Fibroblast of upper back skin (primary cell): ENCODE data around the gene WNT2B.

Source experiments
- DNase-seq: peaks from one replicate; pipeline ENCODE4 v3.0.0-alpha.2; 2013

The WNT2B gene

DNA sequence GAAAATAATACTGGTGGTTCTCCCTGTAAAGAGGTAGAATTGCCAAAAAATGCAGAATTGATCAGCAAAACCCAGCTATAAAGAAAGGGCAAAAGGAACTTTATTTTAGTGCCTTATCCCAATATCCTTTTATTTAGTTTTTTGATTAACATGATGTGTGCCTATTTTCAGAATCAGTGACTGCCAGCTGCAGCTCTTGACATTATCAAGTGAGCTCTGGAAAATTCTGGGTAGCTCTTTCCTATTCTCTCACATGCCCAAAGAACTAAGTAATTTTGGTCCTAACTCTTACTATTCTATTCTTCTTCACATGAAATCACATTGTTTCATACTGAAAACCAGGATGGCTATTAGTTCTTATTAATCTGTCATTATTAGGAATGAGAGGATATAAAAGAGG lies 22.1 kb downstream of the WNT2B start:
- no peak for DNase-seq

DNA sequence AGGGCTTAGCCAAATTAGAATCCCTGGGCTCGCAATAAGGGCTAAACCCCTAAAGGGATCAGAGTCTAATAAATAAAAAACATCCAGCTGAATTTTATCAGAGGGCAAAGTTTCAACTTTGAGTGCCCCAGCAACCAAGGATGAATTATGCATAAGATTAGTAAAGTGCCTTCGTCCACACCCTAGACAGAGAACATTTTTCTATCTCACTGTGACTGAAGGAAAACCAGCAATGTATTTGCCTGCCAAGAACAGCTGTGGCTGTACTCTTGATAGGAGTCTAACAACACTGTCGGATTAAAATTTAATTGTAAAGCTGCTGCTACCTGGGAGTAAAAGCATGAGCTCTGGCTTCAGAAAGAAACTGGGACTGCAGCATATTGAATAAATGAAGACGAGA lies 23.3 kb downstream of the WNT2B start:
- no peak for DNase-seq

DNA sequence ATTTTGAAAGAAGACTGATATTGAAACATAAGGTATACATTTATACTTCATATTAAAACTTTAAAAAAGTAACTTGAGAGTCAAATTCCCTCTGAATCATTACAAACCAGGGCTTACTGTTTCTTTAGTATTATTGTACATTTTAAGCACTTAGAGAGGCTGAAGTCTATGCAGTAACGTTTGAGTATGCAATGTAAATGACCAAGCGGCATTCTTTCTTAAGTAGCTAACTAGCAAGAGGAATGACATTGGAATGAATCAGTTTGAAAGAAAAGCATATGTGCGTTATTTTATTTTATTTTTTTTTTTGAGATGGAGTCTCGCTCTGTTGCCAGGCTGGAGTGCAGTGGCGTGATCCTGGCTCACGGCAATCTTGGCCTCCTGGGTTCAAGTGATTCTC lies 24.3 kb downstream of the WNT2B start:
- DNase-seq, result peak; percentile 89

DNA sequence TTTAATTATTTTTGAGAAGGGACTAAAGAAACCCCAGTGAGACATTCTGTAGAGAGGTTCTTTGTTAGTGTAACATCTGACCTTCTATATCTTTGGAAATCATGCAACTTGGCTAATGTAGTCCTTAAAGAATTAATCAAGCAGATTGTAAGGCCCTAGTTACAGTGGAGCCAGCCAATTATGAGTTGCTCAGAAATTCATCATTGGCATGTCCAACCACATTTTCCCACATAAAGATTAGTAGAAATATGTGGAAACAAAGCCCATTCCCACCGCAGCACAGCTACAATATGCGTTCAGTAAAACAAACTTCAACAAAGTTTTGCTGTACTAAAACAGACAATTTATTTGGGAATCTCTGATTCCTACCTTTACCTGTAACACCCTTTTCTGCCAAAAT lies 27.8 kb downstream of the WNT2B start:
- peak; percentile 67 for DNase-seq

DNA sequence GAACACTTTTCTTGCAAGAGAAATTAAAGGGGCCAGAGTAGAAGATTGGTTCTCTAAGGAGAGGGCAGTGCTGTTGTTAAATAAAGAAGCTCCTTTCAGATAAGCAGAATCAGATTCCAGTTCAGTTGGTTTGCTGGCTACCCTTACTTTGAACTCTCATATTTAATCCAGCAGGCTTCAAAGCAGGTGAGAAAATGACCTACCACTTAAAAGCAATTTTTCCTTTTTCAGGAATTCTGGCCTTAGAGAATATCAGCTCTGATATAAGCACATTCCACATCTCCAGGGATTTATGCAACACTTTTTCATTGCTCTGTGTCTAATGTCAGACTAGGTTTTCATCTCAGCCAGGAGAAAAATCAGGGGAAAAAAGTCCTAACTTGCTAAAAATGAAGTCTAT lies 28.7 kb downstream of the WNT2B start:
- no peak for DNase-seq

DNA sequence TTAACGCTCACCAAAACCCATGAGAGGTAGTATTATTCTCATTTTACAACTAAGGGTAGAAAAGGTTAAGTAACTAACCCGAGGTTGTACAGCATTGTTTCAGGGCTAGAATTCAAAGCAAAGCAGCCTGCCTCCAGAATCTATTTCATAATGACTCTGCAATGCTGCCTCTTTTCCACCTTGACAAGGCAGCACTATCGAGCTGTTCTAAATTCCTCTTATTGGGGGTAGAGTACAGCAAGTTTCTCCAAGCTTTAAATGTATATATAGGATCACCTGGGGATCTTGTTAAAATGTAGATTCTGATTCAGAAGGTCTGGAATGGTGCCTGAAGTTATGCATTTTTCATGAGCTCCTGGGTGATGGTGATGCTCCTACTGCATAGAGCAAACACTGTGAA lies 30.1 kb downstream of the WNT2B start:
- no peak for DNase-seq

DNA sequence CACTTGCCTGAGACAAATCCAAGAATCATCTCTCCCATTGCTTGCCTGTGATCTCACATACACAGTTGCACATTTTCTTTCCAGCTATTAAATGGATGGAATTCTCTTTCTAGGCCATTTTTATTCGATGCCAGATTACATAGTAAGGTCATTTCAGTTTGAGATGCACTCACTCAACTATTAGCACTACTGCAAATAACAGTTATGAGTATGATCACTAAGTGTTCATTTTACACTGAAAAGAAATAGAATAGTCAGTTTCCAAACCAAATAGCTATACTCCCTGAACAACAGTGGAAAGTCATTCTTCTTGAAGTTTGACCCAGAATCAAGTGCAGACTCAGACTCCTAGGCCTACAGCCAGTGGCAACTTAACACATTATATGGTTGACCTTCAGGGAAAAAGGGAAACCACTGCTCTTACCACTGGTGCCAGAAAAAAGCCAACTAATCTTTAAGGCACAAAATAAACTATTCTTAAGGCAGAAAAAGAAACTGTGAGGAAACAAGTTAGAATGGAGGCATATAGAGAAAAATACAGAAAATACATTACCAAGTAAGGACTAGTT lies 31.5 kb downstream of the WNT2B start:
- peak; percentile 74 for DNase-seq

DNA sequence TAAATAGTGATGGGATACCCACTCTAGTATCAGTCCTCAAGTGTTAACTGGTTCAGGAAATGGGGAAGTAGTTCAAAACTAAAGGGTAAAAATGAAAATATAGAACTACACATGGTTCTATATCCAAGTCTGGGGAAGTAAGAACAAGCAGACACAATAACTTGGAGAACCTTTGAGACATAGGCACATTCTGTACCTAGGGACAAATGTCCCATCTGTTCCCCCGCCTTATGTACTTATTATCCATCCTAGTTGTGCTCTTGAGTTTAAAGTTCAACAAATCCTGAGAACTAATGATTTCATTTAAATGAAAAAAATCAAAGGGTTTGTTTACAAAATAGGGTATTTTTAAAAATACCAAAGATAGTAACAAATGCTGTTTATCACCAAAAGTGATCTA lies 32.5 kb downstream of the WNT2B start:
- no peak for DNase-seq

DNA sequence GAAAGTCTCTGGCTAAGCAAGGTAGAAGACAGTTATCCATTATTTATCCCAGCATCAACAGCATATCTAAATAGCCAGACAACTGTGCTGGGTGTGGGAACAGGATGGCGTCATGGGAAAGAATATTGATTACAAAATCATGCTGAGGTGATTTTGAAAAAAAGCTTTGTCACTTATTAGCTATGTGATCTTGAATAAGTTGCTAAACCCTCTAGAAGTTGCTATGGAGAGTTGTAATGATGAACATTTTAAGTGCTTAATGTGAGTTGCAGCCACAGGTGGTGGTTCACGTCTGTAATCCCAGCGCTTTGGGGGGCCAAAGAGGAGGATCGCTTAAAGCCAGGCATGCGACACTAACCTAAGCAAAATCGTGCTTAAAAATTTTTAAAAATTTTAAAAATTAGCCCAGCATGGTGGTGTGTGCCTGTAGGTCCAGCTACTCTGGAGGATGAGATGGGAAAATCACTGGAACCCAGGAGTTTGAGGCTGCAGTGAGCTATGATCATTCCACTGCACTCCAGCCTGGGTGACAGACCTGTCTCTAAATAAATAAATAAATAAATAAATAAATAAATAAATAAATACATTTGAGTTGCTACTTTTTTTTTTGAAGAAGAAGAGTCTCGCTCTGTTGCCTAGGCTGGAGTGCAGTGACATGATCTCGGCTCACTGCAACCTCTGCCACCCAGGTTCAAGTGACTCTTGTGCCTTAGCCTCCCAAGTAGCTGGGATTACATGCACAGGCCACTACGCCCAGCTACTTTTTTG lies 33.6 kb downstream of the WNT2B start:
- no peak for DNase-seq

DNA sequence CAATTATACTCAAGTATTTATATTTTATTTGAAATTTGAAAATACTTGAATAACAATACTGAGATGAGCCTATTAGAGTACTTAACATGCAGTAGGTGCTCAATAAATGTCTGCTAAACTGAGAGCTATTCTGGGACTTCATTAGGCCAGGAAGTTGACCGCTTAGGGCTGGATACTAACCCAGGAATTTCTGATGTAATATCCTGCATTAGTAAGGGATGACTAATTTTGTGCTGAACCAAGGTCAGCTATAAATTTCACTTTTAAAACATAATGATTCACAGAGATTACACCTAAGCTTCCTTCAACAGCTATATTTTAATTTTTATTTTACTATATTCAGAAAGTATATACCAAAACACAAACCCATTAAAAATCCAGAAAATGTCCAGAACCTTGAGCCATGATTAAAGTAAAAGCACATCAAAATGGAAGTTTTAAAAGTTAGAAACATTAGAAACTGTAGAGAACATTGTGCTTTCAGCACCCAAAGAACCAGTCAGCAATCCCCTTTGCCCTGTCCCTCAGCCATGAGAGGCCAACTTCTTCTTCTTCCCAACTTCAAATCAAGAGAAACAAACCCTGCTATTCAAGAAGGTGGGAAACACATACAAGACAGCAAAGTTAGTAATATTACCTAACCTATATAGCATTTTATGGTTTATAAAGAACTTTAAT lies 35.4 kb downstream of the WNT2B start:
- peak; percentile 94 for DNase-seq

DNA sequence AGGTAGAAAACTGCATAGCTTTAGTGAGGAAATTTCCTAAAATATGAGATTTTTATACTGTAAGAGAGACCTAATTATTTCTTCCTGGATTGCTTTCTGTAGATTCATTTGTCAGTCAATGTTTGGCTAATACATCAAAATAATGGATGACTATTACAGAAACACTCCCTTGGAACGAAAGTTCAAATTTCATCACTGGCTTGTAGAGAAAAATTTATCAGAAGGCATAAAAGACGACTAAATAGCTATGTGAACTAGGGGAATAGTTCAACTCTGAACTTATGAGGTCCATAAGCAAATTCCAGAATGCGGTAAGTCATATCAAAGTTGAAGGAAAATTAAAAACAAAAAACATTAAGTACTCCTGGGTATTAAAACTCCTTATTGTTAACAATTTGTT lies 36.0 kb downstream of the WNT2B start:
- peak; percentile 73 for DNase-seq

DNA sequence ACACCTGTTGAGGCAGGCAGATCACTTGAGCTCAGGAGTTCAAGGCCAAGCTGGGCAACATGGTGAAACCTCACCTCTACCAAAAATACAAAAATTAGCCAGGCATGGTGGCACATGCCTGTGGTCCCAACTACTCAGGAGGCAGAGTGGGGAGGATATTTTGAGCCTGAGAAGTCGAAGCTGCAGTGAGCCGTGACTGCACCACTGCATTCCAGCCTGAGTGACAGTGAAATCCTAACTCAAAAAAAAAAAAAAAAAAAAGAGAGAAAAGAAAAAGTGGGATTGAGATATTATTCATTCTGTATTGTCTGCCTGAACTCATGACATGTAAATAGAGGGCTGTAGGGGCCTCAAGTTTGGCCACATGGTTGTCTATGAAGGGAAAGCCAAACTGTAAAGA lies 37.3 kb downstream of the WNT2B start:
- peak; percentile 43 for DNase-seq

DNA sequence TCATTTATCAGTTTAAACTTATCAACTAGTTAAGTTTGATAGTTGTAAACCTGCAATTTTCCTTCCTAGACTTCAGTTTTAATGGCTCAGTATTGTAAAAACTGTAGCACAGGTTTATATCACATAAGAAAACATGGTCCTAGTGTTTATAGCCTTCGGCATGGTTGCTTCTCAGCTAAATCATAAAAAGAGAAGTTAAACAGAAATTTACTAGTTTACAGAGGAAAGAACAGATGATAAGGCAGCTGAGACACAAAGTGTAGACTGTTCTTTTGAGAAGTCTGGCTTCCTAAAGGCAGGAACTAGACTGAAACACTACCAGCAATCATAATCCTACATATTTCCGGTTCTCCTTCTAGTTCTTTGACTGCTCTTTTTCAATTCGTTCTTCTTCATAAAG lies 39.8 kb downstream of the WNT2B start:
- DNase-seq, result no peak

DNA sequence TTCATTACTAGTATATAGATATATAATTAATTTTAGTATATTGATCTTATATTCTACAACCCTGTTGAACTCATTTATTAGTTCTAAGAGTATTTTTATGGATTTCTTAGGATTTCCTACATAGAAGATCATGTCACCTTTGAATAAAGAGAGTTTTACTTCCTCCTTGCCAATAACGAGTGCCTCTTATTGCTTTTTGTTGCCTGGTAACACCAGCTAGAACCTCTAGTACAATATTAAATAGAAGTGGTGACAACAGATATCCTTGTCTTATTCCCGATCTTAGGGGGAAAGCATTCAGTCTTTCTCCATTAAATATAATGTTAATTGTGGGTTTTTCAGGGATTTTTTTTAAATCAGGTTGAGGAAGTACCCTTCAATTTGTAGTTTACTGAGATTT lies 40.8 kb downstream of the WNT2B start:
- DNase-seq, result no peak

DNA sequence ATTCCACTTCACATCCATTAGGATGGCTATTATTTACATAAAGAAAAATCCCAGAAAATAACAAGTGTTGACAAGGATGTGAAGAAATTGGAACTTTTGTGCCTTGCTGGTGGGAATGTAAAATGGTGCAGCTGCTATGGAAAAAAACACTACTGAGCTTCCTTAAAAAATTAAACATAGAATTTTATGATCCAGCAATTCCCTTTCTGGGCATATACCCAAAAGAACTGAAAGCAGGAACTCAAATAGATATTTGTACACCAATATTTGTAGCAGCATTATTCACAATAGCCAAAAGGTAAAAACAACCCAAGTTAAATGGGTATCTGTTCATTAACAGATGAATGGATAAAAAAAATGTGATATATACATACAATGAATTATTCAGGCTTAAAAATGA lies 45.6 kb downstream of the WNT2B start:
- DNase-seq, result no peak

DNA sequence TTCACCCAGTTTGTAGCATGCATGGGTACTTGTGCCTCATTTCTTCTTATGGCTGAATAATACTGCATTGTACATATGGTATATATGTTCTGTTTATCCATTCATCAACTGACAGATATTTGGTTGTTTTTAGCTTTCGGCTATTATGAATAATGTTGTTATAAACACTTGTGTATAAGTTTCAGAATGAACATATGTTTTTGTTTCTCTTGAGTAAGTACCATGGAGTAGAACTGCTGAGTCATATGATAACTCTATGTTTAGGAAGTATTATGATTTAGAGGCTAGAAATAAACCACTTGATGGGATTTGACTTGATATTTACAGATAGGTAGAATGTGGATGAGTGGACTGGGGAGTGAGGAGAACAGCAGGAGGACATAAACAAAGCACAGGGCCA lies 48.6 kb downstream of the WNT2B start:
- no peak for DNase-seq

DNA sequence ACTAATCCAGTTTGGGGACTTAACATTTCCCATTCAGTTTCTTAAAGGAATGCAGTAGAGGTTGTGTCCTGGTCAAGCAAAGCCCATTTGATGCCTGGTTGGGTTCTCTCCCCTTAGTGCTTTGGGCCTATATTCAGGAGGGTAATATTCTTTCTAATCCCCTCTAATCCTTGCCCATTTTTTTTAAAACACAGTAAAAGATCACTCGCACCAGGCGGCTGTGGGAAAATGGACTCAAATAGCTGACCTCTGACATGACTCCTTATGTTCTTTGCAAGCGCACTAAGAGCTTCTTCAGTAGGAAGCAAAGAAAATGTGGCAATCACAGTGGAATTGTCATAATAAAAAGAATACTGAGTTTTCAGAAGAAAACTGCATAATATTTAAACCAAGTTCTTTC lies 49.9 kb downstream of the WNT2B start:
- DNase-seq, result no peak

DNA sequence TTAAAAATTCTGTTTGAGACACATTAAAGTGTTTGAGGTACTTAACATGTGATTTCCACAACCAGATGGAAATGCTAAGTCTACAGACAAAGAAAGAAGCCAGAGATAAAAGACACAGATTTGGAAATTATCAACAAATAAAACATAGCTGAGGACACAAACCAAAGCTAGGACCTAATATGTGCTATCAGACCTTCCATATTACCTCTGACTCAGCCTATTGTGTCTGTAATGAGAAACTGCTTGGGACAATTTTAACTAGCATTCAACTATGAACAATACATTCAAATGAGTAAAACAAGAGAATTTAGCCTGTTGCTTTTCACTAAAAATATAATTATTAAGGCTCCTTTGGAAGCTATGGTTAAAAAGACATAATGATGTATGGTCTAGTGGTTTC lies 54.6 kb downstream of the WNT2B start:
- no peak for DNase-seq

DNA sequence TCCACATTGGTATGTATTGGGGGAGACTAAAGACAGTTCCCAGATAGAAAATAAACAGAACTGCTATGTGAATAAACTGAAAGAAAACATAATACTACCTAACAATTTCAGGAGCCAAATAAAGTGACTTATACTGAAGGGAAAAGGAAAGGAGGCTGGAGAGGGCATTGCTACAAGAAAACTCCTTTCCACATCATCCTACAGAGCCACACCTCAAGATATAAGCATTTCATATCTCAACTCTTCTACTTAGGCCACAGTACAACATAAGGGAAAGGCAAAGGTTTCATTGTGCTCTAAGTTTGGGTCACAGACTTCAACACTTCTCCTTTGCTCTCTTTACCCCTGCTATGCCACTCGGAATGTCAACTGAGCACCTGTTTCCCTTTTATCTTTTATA lies 55.3 kb downstream of the WNT2B start:
- DNase-seq, result no peak

DNA sequence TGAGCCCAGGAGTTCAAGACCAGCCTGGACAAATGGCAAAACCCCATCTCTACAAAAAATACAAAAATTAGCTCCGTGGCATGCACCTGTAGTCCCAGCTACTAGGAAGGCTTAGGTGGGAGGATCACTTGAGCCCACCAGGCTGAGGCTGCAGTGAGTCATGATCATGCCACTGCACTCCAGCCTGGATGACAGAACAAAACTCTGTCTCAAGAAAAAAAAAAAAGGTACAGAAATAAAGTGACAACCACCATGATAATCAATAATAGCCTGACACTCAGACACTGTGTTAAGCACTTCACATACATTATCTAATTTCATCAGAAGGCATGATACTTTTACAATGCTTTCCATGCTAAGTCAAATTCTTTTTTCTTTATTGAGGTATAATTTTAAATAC lies 57.0 kb downstream of the WNT2B start:
- no peak for DNase-seq

DNA sequence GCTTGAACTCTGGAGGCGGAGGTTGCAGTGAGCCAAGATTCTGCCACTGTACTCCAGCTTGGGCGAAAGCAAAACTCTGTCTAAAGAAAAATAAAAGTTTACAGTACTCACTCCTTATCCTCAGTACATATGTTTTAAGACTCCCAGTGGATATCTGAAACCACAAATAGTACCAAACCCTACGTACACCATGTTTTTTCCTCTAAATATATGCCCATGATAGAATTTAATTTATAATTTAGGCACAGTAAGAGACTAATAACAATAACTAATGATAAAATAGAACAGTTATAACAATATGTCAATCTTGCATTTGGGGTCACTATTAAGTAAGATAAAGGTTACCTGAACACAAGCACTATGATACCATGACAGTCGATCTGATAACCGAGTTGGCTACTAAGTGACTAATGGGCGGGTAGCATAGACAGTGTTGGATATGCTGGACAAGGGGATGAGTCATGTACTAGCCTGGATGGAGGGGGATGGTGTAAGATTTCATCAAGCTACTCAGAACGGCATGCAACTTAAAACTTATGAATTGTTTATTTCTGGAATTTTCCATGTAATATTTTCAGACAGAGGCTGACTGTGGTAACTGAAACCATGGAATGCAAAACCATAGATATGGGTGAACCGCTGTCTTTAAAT lies 66.5 kb downstream of the WNT2B start:
- peak; percentile 81 for DNase-seq

DNA sequence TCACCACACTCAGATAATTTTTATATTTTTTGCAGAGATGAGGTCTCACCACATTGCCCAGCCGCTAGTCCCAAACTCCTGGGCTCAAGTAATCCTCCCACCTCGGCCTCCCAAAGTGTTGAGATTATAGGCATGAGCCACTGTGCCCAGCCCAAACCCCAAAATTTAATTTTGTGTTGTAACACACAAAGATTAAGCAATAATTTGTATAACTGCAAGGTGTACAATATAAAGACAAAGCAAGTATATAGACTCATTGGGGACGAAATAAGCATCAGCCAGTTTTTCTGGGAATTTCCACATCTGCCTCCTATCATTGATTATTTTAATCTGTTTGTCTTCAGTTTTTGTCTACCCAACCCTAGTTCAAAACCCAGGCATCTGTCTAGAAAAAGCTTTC lies 67.5 kb downstream of the WNT2B start:
- DNase-seq, result no peak
